HUES48 (cell line): ENCODE results near the gene SPOP.

ENCODE experiments used
- H3K27ac ChIP-seq: one replicate; pipeline ENCODE4 v1.7.0; 2013; ENCODE audit warnings: low read depth, low read length, inconsistent platforms
- H3K27me3 ChIP-seq: 2 replicates; pipeline ENCODE4 v1.6.1; 2013; ENCODE audit warnings: mild to moderate bottlenecking, low read length; ENCODE audit not compliant: control insufficient read depth, insufficient read depth
- H3K36me3 ChIP-seq: 2 replicates; pipeline ENCODE4 v1.6.1; 2013; ENCODE audit warnings: low read length; ENCODE audit not compliant: control insufficient read depth, insufficient read depth
- H3K4me1 ChIP-seq: 2 replicates; pipeline ENCODE4 v1.6.1; 2013; ENCODE audit warnings: mild to moderate bottlenecking, low read length; ENCODE audit not compliant: control insufficient read depth, insufficient read depth
- H3K4me3 ChIP-seq: 2 replicates; pipeline ENCODE4 v1.5.1; 2013; ENCODE audit warnings: mild to moderate bottlenecking, low read depth, low read length
- H3K9ac ChIP-seq: 2 replicates; pipeline ENCODE4 v1.6.1; 2013; ENCODE audit warnings: mild to moderate bottlenecking, low read depth, low read length, moderate library complexity
- H3K9me3 ChIP-seq: 2 replicates; pipeline ENCODE4 v1.6.1; 2013; ENCODE audit warnings: low read length; ENCODE audit not compliant: control insufficient read depth, insufficient read depth

SPOP gene

DNA sequence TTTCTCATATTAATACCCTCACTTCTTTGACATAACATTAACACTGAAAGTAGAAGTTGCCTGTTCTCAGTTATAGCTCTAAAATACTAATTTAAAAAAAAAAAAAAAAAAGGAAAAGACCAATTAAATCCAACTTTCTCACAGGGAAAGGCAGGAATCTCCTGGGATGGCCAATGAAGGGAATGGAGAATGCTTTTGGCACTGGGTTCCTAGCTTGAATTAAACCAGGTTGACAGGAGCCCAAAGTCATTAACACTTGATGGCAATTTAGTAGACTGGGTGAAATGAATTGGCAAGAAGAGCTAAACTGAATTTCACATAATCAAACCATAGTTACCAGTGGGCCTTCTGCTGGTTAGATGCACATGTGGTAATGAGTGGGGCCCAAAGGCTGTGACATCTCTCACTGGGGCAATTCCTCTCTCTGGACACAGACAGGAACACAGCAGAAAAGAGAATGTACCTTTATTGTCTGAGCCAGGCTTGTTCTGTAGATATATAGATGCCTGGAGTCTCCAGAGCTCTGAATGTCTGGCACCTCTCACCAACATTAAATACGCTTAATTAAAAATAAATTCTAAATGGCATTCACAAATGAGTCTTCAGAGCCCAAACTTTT is 64.6 kb downstream of the SPOP start:
- Histone ChIP-seq H3K9ac (no peak overlapping the region), H3K4me1 (no peaks in the 10 kb centered on the region), H3K36me3 (peaks cover 60% of the 10 kb centered on the region), H3K27ac (no peak overlapping the region), H3K4me3 (no peak overlapping the region), H3K27me3 (no peaks in the 10 kb centered on the region), H3K9me3 (no peaks in the 10 kb centered on the region)

- no peaks in the 10 kb centered on the region for H3K27me3 ChIP-seq
- H3K4me3 ChIP-seq, result no peak overlapping the region
- no peaks in the 10 kb centered on the region for H3K9me3 ChIP-seq
- H3K4me1 ChIP-seq, result no peaks in the 10 kb centered on the region
- H3K9ac ChIP-seq, result no peak overlapping the region
- no peak overlapping the region for H3K27ac ChIP-seq
- peaks cover 60% of the 10 kb centered on the region for H3K36me3 ChIP-seq
Measured at GRCh38 chr17:49612726-49613125, 65.2 kb downstream of the SPOP start.

DNA sequence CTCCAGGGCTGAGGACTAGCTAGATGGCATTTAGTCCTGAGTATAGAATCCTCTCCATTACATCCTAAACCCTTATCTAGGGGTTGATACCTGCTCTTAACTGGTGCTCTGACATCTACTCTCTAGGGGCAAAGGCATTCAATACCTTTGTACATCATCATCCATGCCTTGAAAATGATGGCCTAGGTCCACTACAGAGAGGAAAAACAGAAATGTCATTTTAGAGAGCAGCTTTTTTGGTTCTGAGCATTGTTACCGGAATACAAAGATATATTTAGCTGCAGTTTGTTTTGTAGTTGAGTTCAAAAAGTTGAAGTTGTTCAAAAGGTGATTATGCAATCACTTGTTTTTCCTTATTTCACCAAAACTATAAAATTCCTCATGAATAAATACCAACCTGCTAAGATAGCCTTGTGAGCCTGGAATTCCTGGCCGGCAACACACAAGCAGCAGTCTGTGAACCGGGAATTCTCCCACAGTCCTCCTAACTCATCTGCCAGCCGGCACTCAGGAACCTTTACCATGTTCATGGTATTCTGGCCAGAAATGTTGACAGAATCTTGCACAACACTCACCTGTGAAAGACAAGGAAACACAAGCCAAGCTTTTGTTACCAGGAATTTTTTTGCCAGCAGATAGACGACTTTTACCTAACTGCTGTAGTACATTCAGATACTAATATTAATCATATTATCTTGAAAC is 66.9 kb downstream of the SPOP start:
- Histone ChIP-seq H3K4me1 (no peaks in the 10 kb centered on the region), H3K27ac (no peak overlapping the region), H3K4me3 (no peak overlapping the region), H3K27me3 (no peaks in the 10 kb centered on the region), H3K9ac (no peak overlapping the region), H3K36me3 (peaks cover 60% of the 10 kb centered on the region), H3K9me3 (no peaks in the 10 kb centered on the region)

DNA sequence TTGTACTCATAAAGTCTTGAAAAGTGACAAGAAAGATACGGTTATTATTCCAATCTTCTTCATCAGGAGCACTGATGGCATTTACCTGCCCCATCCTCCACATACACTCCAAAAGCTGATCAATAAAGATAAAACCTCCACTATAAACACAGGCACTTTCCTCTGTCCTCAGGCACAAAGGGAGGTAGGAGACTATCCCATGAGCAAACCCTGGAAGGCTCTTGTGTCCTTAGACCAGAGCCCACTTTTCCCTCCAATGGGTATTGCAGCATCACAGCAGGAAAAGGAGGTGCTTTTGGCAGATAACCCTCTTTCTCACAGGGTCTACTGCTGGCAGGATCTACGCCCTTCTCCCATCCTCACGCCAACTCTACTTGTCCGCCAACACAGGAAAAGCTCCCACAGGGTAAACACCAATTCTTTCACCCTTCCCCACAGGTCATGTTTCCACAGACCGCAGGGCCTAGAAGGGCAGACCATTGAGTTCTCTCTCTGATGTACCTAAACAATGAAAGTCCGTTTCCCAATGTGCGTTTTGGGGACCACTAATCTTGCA is 73.5 kb downstream of the SPOP start:
- H3K36me3 ChIP-seq, result peaks cover 77% of the 10 kb centered on the region
- no peaks in the 10 kb centered on the region for H3K27me3 ChIP-seq
- H3K9ac ChIP-seq, result no peak overlapping the region
- no peaks in the 10 kb centered on the region for H3K9me3 ChIP-seq
- H3K27ac ChIP-seq, result no peak overlapping the region
- no peak overlapping the region for H3K4me3 ChIP-seq
- no peaks in the 10 kb centered on the region for H3K4me1 ChIP-seq

- no peaks in the 10 kb centered on the region for H3K9me3 ChIP-seq
- no peak overlapping the region for H3K27ac ChIP-seq
- no peak overlapping the region for H3K9ac ChIP-seq
- no peaks in the 10 kb centered on the region for H3K4me1 ChIP-seq
- peaks cover 74% of the 10 kb centered on the region for H3K36me3 ChIP-seq
- no peak overlapping the region for H3K4me3 ChIP-seq
- H3K27me3 ChIP-seq, result no peaks in the 10 kb centered on the region
Measured at GRCh38 chr17:49603720-49604119, 74.2 kb downstream of the SPOP start.

DNA sequence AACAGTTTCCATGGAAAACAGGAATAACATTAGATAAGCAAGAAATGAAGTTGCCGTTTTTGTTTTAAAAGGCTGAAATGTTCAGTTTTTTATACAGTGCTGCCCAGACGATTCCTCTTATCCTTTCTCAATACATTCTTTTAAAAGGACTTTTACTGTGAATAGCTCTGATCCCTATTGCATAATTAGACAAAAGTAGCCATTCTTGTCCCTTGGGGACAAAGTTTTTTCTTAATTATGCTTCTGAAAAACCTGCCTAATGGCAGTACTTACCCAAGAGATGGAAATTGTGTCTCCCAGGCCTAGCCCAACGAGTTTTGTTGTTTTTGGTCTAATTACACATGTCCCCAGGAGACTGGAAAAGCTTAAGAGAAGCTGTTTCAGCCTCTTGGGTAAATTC is 74.7 kb downstream of the SPOP start:
- H3K36me3 ChIP-seq, result peaks cover 70% of the 10 kb centered on the region
- no peak overlapping the region for H3K27ac ChIP-seq
- H3K9ac ChIP-seq, result no peak overlapping the region
- no peaks in the 10 kb centered on the region for H3K4me1 ChIP-seq
- H3K9me3 ChIP-seq, result no peaks in the 10 kb centered on the region
- no peaks in the 10 kb centered on the region for H3K27me3 ChIP-seq
- no peak overlapping the region for H3K4me3 ChIP-seq

DNA sequence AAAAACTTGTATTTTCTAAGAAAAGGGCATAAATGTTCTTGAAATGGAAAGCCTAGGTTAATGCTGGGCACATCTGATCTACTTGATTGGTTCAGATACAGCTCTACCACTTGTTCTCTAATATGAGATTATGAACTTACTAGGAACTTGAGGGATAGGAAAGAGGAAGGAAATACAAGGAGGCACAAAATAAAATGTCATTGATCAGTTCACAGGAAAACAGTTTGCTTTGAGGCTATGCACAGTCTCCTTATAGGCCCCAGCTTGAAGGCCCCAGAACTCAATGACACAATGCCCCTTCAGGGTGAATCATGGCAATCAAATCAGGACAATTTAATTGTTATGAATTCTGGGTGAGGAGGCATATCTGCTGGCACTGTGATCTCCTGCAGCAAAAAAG is 75.1 kb downstream of the SPOP start:
- Histone ChIP-seq H3K4me3 (no peak overlapping the region), H3K9me3 (no peaks in the 10 kb centered on the region), H3K27ac (peak overlapping the region; percentile 24), H3K36me3 (peaks cover 70% of the 10 kb centered on the region), H3K9ac (no peak overlapping the region), H3K27me3 (no peaks in the 10 kb centered on the region), H3K4me1 (no peaks in the 10 kb centered on the region)

GRCh38 chr17:49600949-49601348 is 76.9 kb downstream of the SPOP start:
- Histone ChIP-seq H3K27me3 (no peaks in the 10 kb centered on the region), H3K27ac (no peak overlapping the region), H3K36me3 (peaks cover 70% of the 10 kb centered on the region), H3K4me3 (no peak overlapping the region), H3K4me1 (no peaks in the 10 kb centered on the region), H3K9ac (no peak overlapping the region), H3K9me3 (no peaks in the 10 kb centered on the region)

GRCh38 chr17:49598918-49599317 is 79.0 kb downstream of the SPOP start:
- peaks cover 62% of the 10 kb centered on the region for H3K36me3 ChIP-seq
- H3K27ac ChIP-seq, result no peak overlapping the region
- no peak overlapping the region for H3K9ac ChIP-seq

GRCh38 chr17:49597928-49598655 is 79.8 kb downstream of the SPOP start:
- Histone ChIP-seq H3K27ac (no peak overlapping the region), H3K4me1 (no peaks in the 10 kb centered on the region), H3K27me3 (no peaks in the 10 kb centered on the region), H3K9ac (no peak overlapping the region), H3K4me3 (no peak overlapping the region), H3K9me3 (no peaks in the 10 kb centered on the region), H3K36me3 (peaks cover 54% of the 10 kb centered on the region)

More at GRCh38 chr17:49598918-49599317, 79.0 kb downstream of the SPOP start:
- Histone ChIP-seq H3K9me3 (no peaks in the 10 kb centered on the region), H3K4me1 (no peaks in the 10 kb centered on the region), H3K27me3 (no peaks in the 10 kb centered on the region), H3K4me3 (no peak overlapping the region)

DNA sequence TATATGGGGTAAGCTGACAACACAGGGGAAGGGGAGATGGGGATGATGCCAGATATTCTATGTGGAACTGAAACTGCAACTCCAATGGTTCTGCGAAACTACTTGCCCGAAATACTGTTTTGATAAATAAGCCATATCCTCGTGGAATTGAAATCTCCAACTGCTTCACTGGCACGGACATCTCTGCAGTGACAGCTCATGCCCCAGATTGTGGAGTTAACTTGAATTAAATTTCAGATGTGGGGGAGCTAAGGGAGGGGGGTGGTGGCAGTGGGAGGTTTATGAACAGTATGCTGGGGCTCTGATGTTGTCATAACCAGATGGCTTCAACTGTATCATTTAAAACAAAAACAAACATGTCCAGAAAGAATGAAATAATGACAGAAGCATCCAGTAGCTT is 80.5 kb downstream of the SPOP start:
- H3K4me1 ChIP-seq, result 0 out of 2 replicates have a peak, but pooled peaks cover 2% of the 10 kb centered on the region
- H3K9ac ChIP-seq, result no peak overlapping the region
- H3K36me3 ChIP-seq, result peaks cover 51% of the 10 kb centered on the region
- no peaks in the 10 kb centered on the region for H3K27me3 ChIP-seq
- H3K27ac ChIP-seq, result no peak overlapping the region
- no peak overlapping the region for H3K4me3 ChIP-seq
- H3K9me3 ChIP-seq, result no peaks in the 10 kb centered on the region
